GM19351 (cell line): ENCODE data around the gene CYP24A1.
"Not testable (repeated sequence)": the region's sequence is repeated elsewhere in the genome, so short reads cannot be mapped to it uniquely, and the experiment has no call there.

Experiments used
- ATAC-seq: cut with Tn5 transposase; IDR thresholded peaks from one replicate; pipeline ENCODE4 v1.9.1; 2021; ENCODE audit warnings: mild to moderate bottlenecking, moderate library complexity; ENCODE audit not compliant: unreplicated experiment

The CYP24A1 gene

DNA sequence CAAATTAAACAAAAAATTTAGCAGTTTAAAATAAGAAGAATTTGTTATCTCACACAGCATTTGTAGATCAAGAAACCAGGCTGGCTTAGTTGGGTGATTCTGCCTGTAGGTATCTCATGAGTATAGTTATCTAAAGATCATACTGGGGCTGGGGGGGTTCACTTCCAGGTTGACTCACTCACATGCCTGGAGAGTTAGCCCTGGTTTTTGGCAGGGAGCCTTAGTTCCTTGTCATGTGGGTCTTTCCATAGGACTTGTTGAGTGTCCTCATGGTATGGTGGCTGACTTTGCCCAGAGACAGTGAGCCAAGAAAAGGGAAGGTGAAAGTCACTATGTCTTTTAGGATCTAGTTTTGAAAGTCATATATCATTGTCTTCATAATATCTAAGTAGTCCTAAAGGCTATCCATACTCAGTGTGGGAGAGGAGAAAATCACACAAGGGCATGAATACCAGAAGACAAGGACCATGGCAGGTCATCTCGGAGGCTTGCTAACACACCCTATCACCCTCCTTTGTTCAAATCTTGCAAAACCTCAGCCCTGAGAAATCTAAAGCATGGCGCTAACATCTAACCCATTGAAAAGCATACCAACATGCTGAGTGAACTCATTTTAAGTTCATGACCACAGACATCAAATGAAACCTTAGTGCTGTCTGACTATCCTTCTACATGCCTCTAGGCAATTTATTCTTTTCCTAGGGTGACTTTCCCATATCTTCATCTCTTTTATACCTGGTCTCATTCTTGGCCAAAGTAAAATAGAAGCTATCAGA, 39.2 kb downstream of the CYP24A1 start:
- ATAC-seq: no peak

DNA sequence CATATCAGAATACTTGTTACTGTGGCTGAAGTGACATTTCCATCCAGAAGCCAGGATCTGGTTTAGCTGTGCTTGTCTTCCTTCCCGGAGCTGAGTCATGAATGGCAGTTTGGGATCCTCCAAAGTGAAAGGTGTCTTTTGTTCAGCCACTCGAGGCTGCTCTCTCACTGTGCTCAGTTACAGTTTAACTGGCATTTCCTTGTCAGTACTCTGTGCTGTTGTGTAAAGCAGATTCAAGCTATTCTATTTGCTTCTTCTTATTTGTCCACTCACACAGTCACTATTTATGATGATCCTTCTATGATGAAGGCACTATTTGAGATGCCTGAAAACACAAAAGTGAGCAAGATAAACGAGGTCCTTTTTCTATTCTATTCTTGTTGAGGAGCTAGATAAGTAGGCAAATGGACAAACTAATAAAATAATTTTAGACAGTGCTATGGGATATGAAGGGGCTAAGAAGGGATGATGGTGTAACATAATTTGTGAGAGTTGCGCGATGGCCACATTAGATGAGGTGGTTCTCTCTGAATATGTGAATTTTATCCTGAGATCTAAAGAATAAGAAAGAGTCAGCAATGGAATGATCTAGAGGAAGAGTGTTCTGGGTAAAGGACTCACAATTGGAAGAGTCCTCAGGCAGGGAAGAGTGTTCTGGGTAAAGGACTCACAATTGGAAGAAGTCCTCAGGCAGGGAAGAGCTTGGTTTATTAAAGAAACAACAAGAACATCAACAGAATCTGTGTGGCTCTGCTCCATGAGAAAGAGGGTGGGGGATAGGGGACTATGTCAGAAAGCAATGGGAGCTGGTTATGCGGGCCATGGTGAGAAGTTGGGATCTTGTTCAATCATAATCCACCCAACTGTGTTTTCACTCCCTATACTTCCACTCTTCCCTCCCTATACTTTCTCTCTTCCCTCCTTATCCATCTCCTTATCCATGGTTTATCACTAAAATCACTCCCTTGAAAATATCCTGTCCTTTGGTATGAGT, 40.1 kb downstream of the CYP24A1 start:
- ATAC-seq: no peak

DNA sequence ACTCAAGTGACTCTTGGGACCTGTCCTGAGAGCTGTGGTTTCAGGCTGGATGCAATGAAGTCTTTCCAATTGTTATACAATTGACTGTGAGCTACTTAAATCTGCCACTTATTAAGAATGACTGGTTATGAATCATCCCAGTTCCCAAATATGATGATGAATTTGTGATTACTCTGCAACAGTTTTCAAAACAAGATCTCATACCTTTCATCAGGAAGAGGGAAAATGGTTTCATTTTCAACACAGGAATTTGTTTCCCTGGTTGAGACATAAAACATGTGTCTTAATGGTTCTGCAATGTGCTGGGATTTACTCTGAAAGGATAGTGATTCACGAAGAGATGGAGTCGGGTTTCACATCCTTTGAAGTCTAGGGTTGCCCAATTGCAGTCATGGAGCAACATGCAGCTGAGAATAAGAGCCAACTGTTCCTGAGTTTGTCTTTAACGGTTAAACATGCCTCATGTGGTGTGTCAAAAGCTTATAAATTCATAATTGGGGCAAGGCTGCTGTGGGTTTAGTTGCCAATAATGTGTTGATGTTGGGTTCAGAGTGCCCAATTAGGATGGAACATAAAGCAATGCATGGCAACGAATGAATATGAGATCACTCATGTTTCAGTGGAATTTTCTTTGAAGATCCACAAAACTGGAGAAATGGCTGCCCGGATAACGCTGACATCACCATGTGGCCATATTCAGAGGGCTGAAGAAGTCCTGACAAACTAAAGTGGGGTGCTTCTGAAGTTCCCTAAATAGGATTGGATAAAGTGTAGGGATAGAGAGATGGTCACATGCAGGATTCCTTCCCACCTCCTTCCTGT, 41.0 kb downstream of the CYP24A1 start:
- no peak for ATAC-seq

DNA sequence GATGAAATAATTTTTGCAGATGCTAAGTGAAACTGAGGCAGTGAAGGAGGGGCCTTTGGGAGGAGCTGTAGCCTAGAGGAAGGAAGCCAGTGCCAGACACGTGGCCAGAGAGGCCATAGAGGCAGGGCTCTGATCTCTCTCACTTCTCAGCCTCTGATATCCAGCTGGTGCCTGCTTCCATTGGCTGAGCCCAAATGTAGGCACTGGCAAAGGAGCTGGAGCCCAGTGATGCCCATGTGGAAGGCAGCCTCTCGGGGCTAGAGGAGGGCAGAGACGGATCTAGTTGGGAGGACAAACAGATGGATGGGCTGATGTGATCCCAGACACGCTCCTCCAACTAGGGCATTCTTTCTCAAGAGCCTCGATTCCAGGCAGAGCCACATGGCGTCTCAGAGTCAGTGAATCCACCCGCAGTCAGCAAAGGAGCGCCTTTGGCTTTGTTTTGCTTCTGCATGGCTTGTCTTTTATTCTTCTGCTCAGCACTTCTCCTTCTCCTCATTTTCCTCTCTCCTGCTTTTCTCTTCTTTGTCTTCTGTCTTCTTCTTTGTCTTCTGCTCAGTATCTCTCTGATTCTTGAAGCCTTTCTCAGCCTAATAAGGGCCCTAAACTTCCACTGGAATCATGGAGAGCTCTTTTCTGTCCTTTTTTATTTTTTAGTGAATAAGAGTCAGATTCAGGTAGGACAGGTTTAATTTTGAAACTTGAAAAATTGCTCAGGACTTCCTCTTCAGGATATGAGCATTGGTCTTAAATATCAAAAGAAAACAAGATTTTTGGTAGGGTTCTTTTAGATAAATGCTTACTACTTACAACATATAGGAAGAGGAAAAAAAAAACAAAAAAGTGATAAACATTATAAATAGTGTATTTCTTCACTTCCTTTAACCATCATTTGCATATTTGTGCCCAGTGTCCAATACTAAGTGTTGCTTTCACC, 41.8 kb downstream of the CYP24A1 start:
- no peak for ATAC-seq

DNA sequence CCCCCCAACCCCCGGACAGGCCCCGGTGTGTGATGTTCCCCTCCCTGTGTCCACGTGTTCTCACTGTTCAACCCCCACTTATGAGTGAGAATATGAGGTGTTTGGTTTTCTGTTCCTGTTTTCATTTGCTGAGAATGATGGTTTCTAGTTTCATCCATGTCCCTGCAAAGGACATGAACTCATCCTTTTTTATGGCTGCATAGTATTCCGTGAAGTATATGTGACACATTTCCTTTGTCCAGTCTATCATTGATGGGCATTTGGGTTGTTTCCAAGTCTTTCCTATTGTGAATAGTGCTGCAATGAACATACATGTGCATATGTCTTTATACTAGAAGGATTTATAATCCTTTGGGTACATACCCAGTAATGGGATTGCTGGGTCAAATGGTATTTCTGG, 42.7 kb downstream of the CYP24A1 start:
- ATAC-seq: not testable (repeated sequence)

DNA sequence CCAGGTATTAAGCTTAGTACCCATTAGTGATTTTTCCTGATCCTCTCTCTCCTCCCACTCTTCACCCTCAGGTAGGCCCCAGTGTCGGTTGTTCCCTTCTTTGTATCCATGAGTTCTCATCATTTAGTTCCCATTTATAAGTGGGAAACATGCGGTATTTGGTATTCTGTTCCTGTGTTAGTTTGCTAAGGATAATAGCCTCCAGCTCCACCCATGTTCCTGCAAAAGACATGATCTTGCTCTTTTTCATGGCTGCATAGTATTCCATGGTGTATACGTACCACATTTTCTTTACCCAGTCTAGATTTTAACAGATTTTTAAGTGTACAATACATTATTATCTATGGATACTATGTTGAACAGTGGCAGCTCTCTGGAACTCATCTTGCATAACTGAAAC, 44.4 kb downstream of the CYP24A1 start:
- no peak for ATAC-seq

DNA sequence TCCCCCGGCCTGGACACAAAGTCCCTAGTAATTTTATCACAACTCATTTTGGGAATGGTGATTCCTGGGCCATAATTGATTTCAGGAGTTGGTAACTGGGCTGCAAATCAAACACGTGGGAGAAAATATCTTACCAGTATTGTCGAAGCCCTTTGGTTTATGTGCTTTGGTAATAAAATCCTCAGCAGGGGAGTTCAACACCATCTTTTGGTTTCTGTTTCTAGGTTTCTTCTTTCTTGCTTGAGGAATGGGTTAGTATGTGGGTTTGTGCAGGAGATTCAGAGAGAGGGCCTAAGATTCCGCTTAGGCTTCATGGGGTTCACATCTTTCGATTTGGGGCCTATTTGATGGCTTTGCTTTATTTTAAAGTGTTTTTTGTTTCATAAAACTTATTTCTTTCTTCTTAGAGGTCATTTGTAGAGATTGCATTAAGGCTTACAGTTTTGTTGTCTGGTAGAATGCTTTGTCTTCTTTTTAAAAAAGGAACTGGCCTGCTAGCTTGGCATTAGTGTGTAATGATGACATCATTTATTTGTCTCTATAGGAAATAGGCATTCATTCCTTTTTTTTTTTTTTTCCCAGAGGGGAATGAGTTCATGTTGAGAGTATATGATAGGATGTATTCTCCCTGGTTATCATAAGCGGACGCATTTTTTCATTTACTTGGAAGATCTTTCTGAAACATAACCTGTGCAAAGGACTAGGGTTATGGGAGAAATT, 45.8 kb downstream of the CYP24A1 start:
- no peak for ATAC-seq

DNA sequence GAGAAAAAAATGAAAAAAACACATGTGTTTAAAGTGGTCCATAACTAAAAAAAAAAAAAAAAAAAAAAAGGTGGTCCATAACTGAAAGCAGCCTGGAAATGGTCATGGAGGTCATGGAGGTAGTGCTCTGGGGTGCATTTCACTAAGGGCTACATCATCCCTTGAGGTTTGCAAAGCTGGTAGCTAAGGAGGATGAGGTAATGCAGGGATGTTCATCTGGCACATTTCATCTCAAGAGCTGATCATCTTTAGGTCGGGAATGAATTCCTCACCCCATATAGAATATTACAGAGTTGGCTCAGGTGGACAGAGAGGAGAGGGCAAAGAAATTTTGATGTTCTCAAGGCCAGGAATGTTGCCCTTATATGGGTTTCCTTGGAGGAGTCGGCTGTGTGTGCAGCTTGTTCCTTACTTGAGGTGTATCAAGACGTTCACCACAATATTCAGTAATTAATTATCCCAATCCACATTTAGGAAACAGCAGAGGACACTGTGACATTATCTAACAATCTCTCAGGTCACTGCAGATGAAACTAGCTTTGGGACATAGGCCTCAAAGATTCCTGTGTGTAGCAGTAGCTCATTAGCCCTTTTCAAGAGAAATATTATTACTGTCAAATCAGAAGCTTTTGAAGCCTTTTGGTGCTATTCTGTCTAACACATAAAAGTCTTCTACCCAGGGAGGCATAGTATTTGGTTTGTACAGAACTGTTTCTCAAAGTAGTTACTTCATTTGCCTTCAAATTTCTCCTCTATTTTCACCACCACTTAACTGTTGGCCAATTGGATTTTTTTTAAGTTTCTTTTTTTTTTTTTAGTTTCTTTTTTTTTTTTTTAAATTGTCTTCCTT, 46.8 kb downstream of the CYP24A1 start:
- ATAC-seq: no peak

DNA sequence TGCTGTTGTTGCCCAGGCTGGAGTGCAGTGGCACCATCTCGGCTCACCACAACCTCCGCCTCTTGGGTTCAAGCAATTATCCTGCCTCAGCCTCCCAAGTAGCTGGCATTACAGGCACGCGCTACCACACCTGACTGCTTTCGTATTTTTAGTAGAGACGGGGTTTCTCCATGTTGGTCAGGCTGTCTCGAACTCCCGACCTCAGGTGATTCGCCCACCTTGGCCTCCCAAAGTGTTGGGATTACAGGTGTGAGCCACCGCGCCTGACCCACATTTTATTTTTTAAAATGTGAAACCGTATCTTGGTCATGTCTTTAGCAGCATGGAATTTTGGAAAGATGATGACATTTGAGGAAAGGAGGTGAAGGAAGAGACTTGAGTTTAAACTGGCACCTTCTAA, 47.5 kb downstream of the CYP24A1 start:
- ATAC-seq: not testable (repeated sequence)

DNA sequence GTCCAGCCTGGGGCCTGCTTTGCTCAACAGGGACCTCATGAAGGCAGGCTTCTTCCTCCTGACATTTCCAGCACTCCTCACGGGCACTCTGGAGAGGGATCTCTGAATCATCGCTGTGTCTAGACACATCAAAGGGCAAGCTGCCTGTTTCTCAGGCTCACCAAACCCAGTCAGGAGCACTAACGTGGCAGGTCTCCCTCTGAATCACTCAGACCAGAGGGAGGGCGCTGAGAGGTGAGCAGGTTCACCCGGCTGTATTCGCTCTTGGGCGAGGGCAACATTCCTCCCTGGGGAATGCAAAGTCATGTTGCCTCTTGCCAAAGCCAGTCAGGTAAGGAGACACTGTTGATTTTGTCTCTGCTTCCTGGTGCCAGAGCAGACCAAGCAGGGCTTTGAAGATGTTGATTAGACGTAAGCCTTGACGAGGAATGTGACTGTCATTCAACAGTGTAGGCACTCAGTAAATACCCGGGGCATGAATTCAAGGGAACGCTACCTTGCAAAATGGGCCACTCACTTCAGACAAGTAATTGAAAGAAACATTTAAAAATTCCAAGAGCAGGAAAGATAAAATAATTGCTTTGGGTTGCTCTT, 50.1 kb downstream of the CYP24A1 start:
- ATAC-seq: no peak

DNA sequence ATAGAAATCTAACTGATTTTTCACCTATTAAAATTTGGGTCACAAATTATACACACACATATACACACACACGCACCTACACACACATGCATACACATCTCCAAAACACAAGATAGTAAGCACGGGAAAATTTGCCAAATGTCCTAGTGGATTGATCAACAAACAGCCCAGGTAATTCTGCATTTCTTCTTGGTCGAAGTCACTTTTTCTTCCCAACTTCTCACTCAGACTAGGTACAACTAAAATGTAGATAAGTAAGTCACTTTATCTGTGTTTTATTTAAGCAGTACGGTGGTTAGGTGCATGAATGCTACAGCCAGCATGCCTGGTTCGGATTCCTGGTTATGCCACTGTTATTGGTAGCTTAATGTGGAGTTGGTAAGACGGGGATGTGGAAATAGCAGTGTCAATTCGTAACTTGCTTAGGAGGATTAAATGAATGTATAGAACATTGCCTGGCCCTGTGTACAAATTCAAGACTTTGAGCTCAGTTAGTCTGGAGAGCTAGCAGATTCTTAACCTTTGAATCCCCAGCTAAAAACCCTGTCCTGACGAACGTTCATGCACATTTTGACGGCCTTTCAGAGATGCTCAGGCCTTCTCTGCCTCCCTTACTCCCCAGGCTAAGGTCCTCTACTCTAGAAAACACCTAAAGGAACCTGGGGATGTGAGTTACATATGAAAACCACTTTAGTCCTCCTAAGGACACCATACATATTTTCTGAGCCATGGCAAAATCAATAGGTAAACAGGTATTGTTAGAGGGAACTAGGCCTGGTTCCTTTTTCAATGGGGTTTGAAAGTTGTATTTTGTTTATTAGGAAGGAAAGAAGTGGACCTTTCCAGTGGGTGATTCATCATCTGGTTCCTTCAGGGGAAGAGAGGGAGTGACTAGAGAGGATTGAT, 50.9 kb downstream of the CYP24A1 start:
- no peak for ATAC-seq

DNA sequence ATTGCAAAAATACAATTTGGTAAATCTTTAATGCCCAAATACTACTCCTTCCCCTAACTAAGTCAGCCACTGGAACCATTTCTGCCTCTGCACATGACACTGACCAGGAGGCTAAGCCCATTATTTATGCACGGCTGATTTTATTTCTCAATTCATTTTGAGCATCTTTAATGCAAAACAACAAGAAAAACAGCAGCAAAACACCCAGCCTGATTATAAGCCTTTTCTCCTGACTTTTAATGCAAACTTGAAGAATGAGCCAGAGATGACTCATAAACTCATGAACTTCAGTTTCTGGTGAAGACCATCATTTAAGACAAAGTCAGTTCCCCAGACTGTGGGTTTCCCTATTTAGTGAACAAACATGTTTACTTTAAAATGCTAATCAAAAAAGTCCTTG, 51.6 kb downstream of the CYP24A1 start:
- ATAC-seq: peak; percentile 58

DNA sequence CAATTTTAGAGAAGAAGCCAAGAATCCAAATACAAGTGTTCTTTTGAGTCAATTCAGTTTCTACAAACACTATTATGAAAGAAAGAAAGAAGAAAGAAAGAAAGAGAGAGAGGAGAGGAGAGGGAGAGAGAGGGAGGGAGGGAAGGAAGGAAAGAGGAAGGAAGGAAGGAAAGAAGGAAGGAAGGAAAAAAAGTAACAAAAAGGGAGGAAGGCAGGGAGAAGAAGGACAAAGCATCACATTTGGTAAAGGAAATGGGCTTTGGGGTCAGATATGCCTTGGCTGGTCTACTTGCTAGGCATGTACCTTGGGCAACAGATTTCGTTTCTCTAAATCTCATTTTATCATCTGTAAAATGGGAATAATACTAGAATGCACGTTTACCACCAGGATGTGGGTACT, 54.0 kb downstream of the CYP24A1 start:
- no peak for ATAC-seq

DNA sequence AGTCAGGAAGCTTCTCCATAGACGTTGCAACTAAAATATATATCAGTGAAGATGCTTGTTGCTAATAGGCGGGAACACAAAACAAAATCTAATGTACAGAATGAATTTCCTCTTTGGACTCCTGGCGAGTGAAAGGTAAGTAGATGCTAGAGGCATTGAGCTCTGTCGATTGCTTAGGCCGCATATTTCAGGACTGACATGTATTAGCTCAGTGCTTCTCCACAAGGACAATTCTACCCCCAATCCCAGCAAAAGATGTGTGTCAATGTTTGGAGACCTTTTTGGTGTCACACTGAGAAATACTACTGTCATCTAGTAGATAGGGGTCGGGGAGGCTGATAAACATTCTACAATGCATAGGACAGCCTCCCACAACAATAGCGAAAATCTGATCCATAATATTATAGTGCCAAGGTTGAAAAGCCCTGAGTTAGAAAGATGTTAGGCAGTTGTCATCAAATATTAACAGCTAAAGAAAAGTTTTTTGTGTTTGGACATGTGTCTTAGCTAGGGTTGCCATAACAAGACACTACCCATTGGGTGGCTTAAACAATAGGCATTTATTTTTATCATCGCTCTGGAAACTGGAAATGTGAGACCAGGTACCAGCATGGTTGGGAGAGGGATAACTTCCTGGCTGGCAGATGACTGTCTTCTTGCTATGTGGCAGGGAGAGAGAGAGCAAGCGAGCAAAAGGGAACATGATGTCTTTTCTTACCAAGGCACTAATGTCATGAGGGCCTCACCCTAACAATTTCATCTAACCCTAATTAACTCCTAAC, 55.4 kb downstream of the CYP24A1 start:
- no peak for ATAC-seq

DNA sequence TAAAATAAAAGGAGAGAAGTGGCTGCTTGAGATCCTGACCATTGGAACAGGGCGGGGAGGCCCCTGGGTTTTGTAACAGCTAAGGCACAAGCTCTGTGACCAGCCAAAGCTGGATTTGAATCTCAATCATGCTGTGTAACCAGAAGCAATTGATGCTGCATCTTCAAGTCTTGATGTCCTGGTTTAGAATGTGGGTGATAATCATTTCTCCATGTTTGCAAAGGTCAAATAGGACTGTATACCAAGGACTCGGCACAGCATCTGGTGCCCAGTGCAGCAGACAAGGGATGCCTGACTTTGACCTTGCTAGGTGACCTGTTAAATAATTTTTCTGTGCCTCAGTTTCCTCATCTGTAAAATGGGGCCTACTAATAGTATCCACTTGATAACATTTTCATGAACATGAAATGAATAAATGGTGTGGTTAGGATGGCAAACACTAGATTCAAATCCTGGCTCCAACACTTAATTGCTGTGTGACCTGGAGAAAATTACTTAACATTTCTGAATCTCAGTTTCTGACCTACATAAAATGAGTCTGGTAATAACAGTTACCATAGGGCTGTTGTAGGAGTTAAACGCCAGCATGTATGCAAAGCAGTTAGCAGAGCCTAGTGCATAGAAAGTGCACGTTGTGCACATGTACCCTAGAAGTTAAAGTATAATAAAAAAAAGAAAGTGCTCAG, 57.1 kb downstream of the CYP24A1 start:
- ATAC-seq: no peak
